PC-9 (cell line): ENCODE measurements around the gene TMEM225B.

Source experiments
- EZH2 ChIP-seq: fragments of 200-600 bp; sonication (generic); IDR thresholded peaks from 2 replicates; pipeline ENCODE4 v1.8.0; 2017; ENCODE audit warnings: antibody characterized with exemption, low read depth
- TF ChIP-seq, protein P1 (sequence below): fragments of 200-600 bp; sonication (generic); conservative IDR thresholded peaks from 2 replicates; pipeline ENCODE4 v1.6.1; 2017; ENCODE audit warnings: mixed run types, antibody characterized with exemption, mild to moderate bottlenecking, moderate library complexity

DNA sequence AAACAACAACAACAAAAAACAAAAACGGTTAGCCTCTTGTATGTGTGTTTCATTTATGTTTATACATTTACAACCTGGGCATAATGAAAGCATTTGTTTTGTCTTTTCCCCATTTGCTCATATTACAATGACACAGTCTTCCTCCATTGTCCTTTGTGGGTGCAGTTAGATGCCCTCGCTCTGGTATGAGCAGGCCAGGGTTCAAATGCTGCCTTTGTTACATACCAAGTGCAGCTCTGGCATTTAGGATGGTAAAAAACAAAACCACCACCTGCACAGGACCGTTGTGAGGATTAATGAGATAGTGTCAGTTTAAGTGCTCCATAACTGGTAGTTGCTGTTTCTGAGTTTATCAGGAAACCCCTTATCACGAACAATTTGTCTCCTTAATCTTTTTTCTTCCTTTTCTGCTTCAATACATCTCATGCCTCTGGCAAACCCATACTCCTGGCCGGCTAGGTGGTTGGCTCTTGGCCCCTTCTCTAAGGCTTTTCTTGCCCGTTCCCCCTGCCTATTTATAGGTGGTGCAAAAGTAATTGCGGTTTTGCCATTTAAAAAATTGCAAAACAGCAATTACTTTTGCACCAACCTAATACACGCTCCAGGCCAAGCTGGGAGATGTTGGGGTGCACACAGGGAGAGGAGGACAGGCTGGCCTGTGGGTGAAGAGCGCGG is 18.6 kb upstream of the TMEM225B start:
- TF ChIP-seq, protein P1, sequence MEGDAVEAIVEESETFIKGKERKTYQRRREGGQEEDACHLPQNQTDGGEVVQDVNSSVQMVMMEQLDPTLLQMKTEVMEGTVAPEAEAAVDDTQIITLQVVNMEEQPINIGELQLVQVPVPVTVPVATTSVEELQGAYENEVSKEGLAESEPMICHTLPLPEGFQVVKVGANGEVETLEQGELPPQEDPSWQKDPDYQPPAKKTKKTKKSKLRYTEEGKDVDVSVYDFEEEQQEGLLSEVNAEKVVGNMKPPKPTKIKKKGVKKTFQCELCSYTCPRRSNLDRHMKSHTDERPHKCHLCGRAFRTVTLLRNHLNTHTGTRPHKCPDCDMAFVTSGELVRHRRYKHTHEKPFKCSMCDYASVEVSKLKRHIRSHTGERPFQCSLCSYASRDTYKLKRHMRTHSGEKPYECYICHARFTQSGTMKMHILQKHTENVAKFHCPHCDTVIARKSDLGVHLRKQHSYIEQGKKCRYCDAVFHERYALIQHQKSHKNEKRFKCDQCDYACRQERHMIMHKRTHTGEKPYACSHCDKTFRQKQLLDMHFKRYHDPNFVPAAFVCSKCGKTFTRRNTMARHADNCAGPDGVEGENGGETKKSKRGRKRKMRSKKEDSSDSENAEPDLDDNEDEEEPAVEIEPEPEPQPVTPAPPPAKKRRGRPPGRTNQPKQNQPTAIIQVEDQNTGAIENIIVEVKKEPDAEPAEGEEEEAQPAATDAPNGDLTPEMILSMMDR = no peak
- TF ChIP-seq EZH2 = no peak
